SU-DHL-6 (cell line): ENCODE results near the gene GSTCD.

Experiments used
- H2AFZ ChIP-seq: fragments of 200-600 bp; sonication (generic); 2 replicates; pipeline ENCODE4 v1.6.1; 2014; ENCODE audit warnings: low read depth, mild to moderate bottlenecking, moderate library complexity, mixed read lengths, antibody characterized with exemption, low read length; ENCODE audit not compliant: severe bottlenecking
- H3F3A ChIP-seq: fragments of 200-600 bp; shearing (Covaris generic); 2 replicates; pipeline ENCODE4 v1.6.0; 2016; ENCODE audit warnings: antibody characterized with exemption, mild to moderate bottlenecking; ENCODE audit not compliant: insufficient read depth
- H3K27ac ChIP-seq: fragments of 200-600 bp; sonication (generic); 2 replicates; pipeline ENCODE4 v1.5.1; 2016; ENCODE audit warnings: low read depth, mild to moderate bottlenecking, low read length, moderate library complexity, mixed read lengths
- H3K27me3 ChIP-seq: fragments of 200-600 bp; sonication (generic), shearing (Covaris generic); 2 replicates; pipeline ENCODE4 v1.6.0; 2014; ENCODE audit warnings: mild to moderate bottlenecking, low read length
- H3K36me3 ChIP-seq: fragments of 200-600 bp; sonication (generic); 2 replicates; pipeline ENCODE4 v1.6.1; 2014; ENCODE audit warnings: mild to moderate bottlenecking, low read length, mixed read lengths
- H3K4me2 ChIP-seq: fragments of 300-600, 200-600 bp; shearing (Covaris generic), sonication (generic); 2 replicates; pipeline ENCODE4 v1.6.0; 2014; ENCODE audit warnings: low read length, low read depth, mild to moderate bottlenecking; ENCODE audit not compliant: poor library complexity, severe bottlenecking
- H3K4me3 ChIP-seq: fragments of 200-600 bp; sonication (generic); 2 replicates; pipeline ENCODE4 v1.5.1; 2014; ENCODE audit warnings: antibody characterized with exemption, low read length, mild to moderate bottlenecking, mixed read lengths; ENCODE audit not compliant: insufficient read depth, poor library complexity, severe bottlenecking
- H3K79me2 ChIP-seq: fragments of 200-600 bp; sonication (generic); 2 replicates; pipeline ENCODE4 v1.6.1; 2014; ENCODE audit warnings: mild to moderate bottlenecking, low read length, moderate library complexity; ENCODE audit not compliant: insufficient read depth
- H3K9ac ChIP-seq: fragments of 200-600 bp; sonication (generic); 2 replicates; pipeline ENCODE4 v1.7.0; 2014; ENCODE audit warnings: mild to moderate bottlenecking, low read length
- H3K9me2 ChIP-seq: fragments of 200-600 bp; sonication (generic); replicated peaks from 2 replicates; pipeline ENCODE4 v1.6.1; 2014; ENCODE audit warnings: low read length; ENCODE audit not compliant: insufficient read depth
- H3K9me3 ChIP-seq: fragments of 200-600 bp; sonication (generic); 2 replicates; pipeline ENCODE4 v1.6.1; 2014; ENCODE audit warnings: low read length, mixed read lengths; ENCODE audit not compliant: insufficient read depth
- H4K20me1 ChIP-seq: fragments of 200-600 bp; sonication (generic); 2 replicates; pipeline ENCODE4 v1.6.1; 2014; ENCODE audit warnings: low read depth, mild to moderate bottlenecking, antibody characterized with exemption, low read length, moderate library complexity, mixed read lengths
- EZH2phosphoT487 ChIP-seq: fragments of 200-600 bp; sonication (generic), shearing (Covaris generic); conservative IDR thresholded peaks from 2 replicates; pipeline ENCODE4 v1.6.1; 2018; ENCODE audit warnings: mild to moderate bottlenecking, antibody characterized with exemption, low read length, moderate library complexity, mixed read lengths
- TF ChIP-seq, protein P1 (sequence below): fragments of 200-600 bp; sonication (generic); IDR thresholded peaks from one replicate; pipeline ENCODE4 v1.5.1; 2017; ENCODE audit warnings: antibody characterized with exemption, mild to moderate bottlenecking, low read length, moderate library complexity; ENCODE audit not compliant: insufficient read depth, poor library complexity, severe bottlenecking

Gene GSTCD

DNA sequence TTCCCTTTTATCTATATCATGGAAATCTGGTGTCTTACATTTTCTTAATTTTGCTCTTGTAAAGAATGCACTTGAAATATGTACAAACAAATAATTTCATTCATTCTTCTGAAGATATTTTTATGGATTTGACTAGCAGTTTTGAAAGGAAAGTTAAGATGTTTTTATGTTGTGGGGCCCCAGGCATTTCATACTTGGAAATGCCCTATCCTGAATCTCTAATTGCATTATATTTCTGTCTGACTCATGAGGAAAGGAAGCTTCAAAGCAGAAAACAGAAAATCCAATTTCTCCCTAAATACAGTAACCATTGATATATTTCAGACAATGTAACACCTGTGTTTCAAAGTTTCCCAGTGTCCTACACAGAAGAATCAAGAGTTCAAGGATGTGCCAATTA, 113.5 kb downstream of the GSTCD start:
- Histone ChIP-seq H3K9ac (no peak overlapping the region), H3F3A (no peaks in the 10 kb centered on the region), H3K4me2 (no peak overlapping the region), H3K9me3 (no peaks in the 10 kb centered on the region), H3K27me3 (no peaks in the 10 kb centered on the region), H3K27ac (no peak overlapping the region), H3K79me2 (no peaks in the 10 kb centered on the region), H4K20me1 (no peaks in the 10 kb centered on the region), H3K9me2 (no peaks in the 10 kb centered on the region), H3K4me3 (no peak overlapping the region), H2AFZ (no peak overlapping the region), H3K36me3 (no peaks in the 10 kb centered on the region)
- no peak for TF ChIP-seq EZH2phosphoT487
- TF ChIP-seq, protein P1, sequence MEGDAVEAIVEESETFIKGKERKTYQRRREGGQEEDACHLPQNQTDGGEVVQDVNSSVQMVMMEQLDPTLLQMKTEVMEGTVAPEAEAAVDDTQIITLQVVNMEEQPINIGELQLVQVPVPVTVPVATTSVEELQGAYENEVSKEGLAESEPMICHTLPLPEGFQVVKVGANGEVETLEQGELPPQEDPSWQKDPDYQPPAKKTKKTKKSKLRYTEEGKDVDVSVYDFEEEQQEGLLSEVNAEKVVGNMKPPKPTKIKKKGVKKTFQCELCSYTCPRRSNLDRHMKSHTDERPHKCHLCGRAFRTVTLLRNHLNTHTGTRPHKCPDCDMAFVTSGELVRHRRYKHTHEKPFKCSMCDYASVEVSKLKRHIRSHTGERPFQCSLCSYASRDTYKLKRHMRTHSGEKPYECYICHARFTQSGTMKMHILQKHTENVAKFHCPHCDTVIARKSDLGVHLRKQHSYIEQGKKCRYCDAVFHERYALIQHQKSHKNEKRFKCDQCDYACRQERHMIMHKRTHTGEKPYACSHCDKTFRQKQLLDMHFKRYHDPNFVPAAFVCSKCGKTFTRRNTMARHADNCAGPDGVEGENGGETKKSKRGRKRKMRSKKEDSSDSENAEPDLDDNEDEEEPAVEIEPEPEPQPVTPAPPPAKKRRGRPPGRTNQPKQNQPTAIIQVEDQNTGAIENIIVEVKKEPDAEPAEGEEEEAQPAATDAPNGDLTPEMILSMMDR: no peak

DNA sequence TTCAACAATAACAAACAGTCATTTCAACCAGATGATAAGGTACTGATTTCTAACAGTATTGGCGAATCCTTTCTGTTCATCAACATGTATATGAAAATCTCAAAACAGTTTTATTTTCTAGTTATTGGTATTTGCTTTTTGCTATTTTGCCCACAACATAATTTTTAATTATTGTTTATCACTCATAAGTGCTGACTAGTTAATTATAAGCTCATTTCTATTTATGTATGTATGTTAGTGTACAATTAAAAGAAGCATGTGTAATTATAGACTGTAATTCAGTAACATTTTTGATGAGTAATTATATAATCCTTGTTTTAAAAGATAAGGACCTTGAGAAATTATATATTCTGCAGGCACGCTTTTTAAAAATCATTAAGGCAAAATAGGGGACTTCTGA, 119.5 kb downstream of the GSTCD start:
- Histone ChIP-seq H3K27me3 (no peaks in the 10 kb centered on the region), H3K9me3 (no peaks in the 10 kb centered on the region), H3K4me2 (no peak overlapping the region), H3K9me2 (no peaks in the 10 kb centered on the region), H3K27ac (no peak overlapping the region), H3K9ac (no peak overlapping the region), H3F3A (no peaks in the 10 kb centered on the region), H3K79me2 (no peaks in the 10 kb centered on the region), H3K4me3 (no peak overlapping the region), H3K36me3 (no peaks in the 10 kb centered on the region), H2AFZ (no peak overlapping the region), H4K20me1 (no peaks in the 10 kb centered on the region)
- TF ChIP-seq, protein P1: no peak
- TF ChIP-seq EZH2phosphoT487: no peak

DNA sequence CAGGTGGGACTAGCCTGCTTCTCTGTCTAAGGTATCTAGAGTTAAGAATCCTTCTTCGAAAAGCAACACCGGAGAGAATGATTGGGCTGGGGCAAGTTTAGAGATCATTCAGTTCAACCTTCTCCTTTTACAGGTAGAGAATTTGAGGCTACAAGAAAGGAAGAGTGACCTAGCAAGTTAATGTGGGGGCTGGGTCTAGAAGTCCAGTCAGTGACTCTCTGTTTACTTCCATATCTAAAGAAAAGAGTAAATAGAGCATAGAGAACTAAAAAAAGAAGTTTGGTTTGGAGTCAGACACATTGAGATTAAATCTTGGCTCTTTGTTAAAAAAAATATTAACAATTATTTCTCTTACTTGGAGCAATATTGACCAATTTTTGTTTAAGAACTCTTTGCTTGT, 122.6 kb downstream of the GSTCD start:
- no peaks in the 10 kb centered on the region for H4K20me1 ChIP-seq
- no peaks in the 10 kb centered on the region for H3K79me2 ChIP-seq
- H2AFZ ChIP-seq: no peak overlapping the region
- H3K27me3 ChIP-seq: no peaks in the 10 kb centered on the region
- no peaks in the 10 kb centered on the region for H3K36me3 ChIP-seq
- no peak overlapping the region for H3K9ac ChIP-seq
- no peak overlapping the region for H3K27ac ChIP-seq
- TF ChIP-seq EZH2phosphoT487: no peak
- TF ChIP-seq, protein P1: no peak
- no peak overlapping the region for H3K4me3 ChIP-seq
- no peaks in the 10 kb centered on the region for H3K9me3 ChIP-seq
- no peaks in the 10 kb centered on the region for H3F3A ChIP-seq
- H3K9me2 ChIP-seq: no peaks in the 10 kb centered on the region
- no peak overlapping the region for H3K4me2 ChIP-seq

DNA sequence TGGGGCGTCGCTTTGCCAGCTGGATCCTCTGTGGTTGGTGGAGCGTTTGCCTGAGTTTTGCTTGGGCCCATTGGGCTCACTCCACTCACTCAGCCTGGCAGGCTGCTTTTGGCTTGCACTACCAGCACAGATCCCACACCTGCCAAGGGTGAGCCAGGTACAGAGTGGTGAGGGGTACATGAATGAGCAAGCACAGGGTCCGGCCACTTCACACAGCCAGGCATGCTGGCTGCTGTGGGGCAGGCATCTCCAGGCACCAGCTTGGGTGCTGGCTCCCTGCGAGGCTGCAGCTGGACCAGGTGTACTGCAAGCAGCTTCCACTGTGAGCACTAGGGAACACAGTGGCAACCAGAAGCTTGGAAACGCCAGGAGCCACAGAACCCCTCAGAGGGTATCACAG, 126.6 kb downstream of the GSTCD start:
- Histone ChIP-seq H3F3A (no peaks in the 10 kb centered on the region), H3K79me2 (no peaks in the 10 kb centered on the region), H3K4me3 (no peak overlapping the region), H2AFZ (no peak overlapping the region), H3K9me3 (no peaks in the 10 kb centered on the region), H3K27me3 (no peaks in the 10 kb centered on the region), H3K4me2 (no peak overlapping the region), H3K9ac (no peak overlapping the region), H4K20me1 (no peaks in the 10 kb centered on the region), H3K27ac (no peak overlapping the region), H3K9me2 (no peaks in the 10 kb centered on the region), H3K36me3 (no peaks in the 10 kb centered on the region)
- no peak for TF ChIP-seq EZH2phosphoT487
- TF ChIP-seq, protein P1: no peak
